PC-9 (cell line): ENCODE data around the gene SYNPR.

Experiments used
- EZH2 ChIP-seq: fragments of 200-600 bp; sonication (generic); IDR thresholded peaks from 2 replicates; pipeline ENCODE4 v1.8.0; 2017; ENCODE audit warnings: antibody characterized with exemption, low read depth
- TF ChIP-seq, protein P1 (sequence below): fragments of 200-600 bp; sonication (generic); conservative IDR thresholded peaks from 2 replicates; pipeline ENCODE4 v1.6.1; 2017; ENCODE audit warnings: mixed run types, antibody characterized with exemption, mild to moderate bottlenecking, moderate library complexity

DNA sequence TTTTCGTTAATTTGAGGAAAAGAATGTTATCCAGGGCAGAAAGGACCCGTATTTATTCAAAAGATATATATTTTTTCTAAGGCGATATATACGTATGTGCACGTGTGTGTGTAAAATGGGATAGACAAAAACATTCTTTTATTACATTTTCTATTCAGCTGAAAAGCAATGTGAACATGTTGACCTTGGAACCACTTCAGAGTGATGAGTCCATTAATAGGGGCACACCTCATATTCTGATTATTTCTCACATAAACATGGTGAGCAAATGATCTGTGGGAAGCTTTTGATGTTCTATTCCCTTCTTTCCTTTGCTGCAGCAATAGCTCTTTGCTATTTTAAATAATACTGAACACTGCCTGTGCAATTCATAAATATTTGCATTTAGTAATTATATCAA, 87.6 kb downstream of the SYNPR start:
- TF ChIP-seq, protein P1, sequence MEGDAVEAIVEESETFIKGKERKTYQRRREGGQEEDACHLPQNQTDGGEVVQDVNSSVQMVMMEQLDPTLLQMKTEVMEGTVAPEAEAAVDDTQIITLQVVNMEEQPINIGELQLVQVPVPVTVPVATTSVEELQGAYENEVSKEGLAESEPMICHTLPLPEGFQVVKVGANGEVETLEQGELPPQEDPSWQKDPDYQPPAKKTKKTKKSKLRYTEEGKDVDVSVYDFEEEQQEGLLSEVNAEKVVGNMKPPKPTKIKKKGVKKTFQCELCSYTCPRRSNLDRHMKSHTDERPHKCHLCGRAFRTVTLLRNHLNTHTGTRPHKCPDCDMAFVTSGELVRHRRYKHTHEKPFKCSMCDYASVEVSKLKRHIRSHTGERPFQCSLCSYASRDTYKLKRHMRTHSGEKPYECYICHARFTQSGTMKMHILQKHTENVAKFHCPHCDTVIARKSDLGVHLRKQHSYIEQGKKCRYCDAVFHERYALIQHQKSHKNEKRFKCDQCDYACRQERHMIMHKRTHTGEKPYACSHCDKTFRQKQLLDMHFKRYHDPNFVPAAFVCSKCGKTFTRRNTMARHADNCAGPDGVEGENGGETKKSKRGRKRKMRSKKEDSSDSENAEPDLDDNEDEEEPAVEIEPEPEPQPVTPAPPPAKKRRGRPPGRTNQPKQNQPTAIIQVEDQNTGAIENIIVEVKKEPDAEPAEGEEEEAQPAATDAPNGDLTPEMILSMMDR: no peak
- TF ChIP-seq EZH2: no peak
